ENCODE results near the gene LRRIQ1. TPM values are rescaled to one million over a fixed set of nuclear protein-coding genes. Genes with fewer than 3 reads are reported as not detected.
A peak's percentile ranks its signal among the peaks of the same experiment; 100 is the strongest.

The LRRIQ1 gene
- total RNA-seq, 1 experiment from 2014 or later: 0.34 TPM

- Histone ChIP-seq H3K9me3 (replicated peaks) (no peaks in the 10 kb centered on the region), H3K4me1 (peaks cover 8% of the 10 kb centered on the region; the same call in 1 of the 2 replicates), H3K36me3 (no peaks in the 10 kb centered on the region), H3K27ac (no peak overlapping the region), H3K27me3 (no peaks in the 10 kb centered on the region), H3K4me3 (no peak overlapping the region)
- DNase-seq: no peak
Measured at GRCh38 chr12:85017133-85017532, 19.0 kb upstream of the LRRIQ1 start.

- Histone ChIP-seq H3K4me1 (peaks cover 8% of the 10 kb centered on the region; the same call in 1 of the 2 replicates), H3K9me3 (replicated peaks) (no peaks in the 10 kb centered on the region), H3K4me3 (no peak overlapping the region), H3K27me3 (no peaks in the 10 kb centered on the region), H3K36me3 (no peaks in the 10 kb centered on the region), H3K27ac (no peak overlapping the region)
- no peak for DNase-seq
Measured at GRCh38 chr12:85017618-85018017, 18.5 kb upstream of the LRRIQ1 start.

GRCh38 chr12:85018098-85018497 is 18.1 kb upstream of the LRRIQ1 start:
- Histone ChIP-seq H3K27ac (no peak overlapping the region), H3K9me3 (replicated peaks) (no peaks in the 10 kb centered on the region), H3K27me3 (no peaks in the 10 kb centered on the region), H3K4me3 (no peak overlapping the region), H3K36me3 (no peaks in the 10 kb centered on the region), H3K4me1 (peaks cover 8% of the 10 kb centered on the region; the same call in 1 of the 2 replicates)
- DNase-seq: no peak

DNA sequence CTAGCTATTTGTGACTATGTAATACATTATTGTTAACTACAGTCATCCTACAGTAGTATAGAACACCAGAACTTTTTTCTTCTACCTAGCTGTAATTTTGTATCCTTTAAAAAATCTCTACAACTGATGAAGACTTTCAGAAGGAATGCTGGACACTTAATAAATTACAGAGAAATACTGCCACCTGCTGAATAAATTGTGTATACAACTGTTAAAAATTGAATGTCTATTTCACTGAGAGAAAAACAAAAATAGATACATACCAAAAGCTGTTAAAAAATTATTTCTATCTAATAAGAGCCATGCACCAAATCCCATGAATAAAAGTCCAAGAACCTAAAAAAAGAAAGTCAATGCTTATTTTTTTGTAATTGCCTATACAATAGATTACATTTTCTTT is 6.7 kb upstream of the LRRIQ1 start:
- peak in 1 of 2 experiments; percentile 53 for DNase-seq
- no peaks in the 10 kb centered on the region for H3K36me3 ChIP-seq
- H3K4me1 ChIP-seq: no peaks in the 10 kb centered on the region
- H3K27me3 ChIP-seq: no peaks in the 10 kb centered on the region
- no peak overlapping the region for H3K27ac ChIP-seq
- H3K9me3 ChIP-seq (replicated peaks): no peaks in the 10 kb centered on the region
- no peak overlapping the region for H3K4me3 ChIP-seq

DNA sequence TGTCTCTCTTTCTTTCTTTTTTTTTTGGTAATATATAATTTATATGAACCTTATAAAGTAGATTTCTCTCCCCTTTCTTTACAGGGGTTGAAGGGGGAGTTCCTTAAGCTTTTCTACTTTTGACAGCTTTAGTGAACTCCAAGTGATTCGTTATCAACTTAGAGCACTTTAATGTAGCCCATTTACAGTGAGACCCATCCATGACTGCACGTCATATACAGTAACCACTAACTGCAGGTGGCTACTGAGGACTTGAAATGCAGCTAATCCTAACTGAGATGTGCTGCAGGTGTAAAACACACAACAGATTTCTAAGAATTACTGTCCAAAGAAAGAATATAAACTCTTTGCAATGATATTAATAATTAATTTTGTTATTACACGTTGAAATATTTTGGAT is 582 bp downstream of the LRRIQ1 start:
- DNase-seq: peak in 1 of 2 experiments; percentile 22
- Histone ChIP-seq H3K36me3 (no peaks in the 10 kb centered on the region), H3K27ac (peak overlapping the region; percentile 24; the same call in 1 of the 2 replicates), H3K27me3 (no peaks in the 10 kb centered on the region), H3K4me1 (peaks cover 3% of the 10 kb centered on the region; the same call in 1 of the 2 replicates), H3K4me3 (peak overlapping the region; percentile 56), H3K9me3 (replicated peaks) (no peaks in the 10 kb centered on the region)

GRCh38 chr12:85041395-85041794 is 5.2 kb downstream of the LRRIQ1 start:
- H3K4me1 ChIP-seq: no peaks in the 10 kb centered on the region

DNA sequence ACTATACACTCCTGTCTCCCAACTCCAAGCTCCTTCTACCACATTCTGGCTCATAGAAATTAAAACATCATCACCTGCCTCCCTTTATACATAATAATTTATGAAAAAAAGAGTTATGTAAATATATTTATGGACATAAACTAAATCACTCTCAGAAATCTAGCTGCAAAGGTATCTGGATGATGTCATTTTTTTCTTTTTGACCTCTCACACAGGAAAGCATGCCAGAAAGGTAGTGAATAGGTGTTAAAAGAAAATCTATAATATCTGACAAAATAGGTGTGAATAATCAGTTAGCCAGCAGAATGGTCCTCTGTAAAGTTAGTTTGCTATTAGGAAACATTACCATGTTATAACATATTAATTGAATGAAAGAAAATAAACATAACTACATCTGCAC is 7.7 kb downstream of the LRRIQ1 start:
- no peaks in the 10 kb centered on the region for H3K9me3 ChIP-seq (replicated peaks)
- no peak overlapping the region for H3K4me3 ChIP-seq
- no peaks in the 10 kb centered on the region for H3K36me3 ChIP-seq
- H3K4me1 ChIP-seq: no peaks in the 10 kb centered on the region
- H3K27ac ChIP-seq: no peak overlapping the region
- no peak for DNase-seq
- H3K27me3 ChIP-seq: no peaks in the 10 kb centered on the region

More at GRCh38 chr12:85041395-85041794, 5.2 kb downstream of the LRRIQ1 start:
- Histone ChIP-seq H3K27me3 (no peaks in the 10 kb centered on the region), H3K36me3 (no peaks in the 10 kb centered on the region), H3K4me3 (no peak overlapping the region), H3K27ac (no peak overlapping the region), H3K9me3 (replicated peaks) (no peaks in the 10 kb centered on the region)
- DNase-seq: no peak

DNA sequence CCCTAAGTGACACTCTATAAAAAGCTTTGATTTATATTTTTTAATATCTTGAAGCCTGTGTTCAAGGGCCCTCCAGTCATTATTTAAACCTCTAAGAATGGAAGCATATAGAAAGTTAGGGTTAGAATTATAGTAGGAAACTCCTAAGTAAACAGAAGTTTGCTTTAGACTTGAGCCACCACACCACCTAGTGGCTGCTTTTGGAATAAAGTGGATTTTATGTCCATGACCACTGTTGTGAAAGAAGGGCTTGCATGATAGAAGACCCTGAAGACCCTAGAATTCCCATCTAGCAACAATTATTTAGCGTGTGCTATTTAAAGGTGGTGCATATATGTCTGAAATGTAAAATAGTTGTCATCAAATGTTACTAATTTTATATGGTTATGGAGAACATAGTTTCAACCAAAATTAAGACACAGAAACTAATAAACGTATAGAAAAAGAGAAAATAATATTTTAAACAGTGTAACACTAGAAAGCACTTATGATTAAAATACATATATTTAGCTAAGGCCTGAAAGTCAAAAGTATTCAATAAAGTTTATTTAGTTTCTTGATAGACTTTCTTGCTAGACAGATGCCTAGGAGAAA is 21.3 kb downstream of the LRRIQ1 start:
- peak; percentile 40 to 75 for DNase-seq
- no peaks in the 10 kb centered on the region for H3K36me3 ChIP-seq
- H3K27ac ChIP-seq: no peak overlapping the region
- no peak overlapping the region for H3K4me3 ChIP-seq
- no peaks in the 10 kb centered on the region for H3K9me3 ChIP-seq (replicated peaks)
- no peaks in the 10 kb centered on the region for H3K27me3 ChIP-seq
- no peaks in the 10 kb centered on the region for H3K4me1 ChIP-seq

DNA sequence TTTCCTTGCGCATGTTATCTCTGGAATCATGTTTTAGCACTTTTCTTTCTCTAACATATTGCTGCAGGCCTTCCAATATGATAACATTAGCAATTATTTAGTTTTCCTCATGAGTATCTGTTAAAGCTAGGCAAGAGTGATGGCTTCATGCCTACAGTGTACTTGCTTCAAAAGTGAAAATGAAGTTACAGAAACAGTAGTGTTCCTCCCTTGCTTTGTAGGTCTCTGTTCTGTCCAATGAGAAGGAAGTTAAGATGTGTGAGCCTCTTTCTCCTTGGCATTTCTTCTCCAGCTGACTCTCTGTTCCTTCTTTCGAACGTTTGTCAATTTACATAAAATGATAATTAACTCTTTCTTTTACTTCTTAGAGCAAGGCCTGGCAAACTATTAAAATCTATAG is 22.2 kb downstream of the LRRIQ1 start:
- H3K4me3 ChIP-seq: no peak overlapping the region
- H3K27ac ChIP-seq: no peak overlapping the region
- H3K36me3 ChIP-seq: no peaks in the 10 kb centered on the region
- DNase-seq: no peak
- H3K4me1 ChIP-seq: no peaks in the 10 kb centered on the region
- H3K9me3 ChIP-seq (replicated peaks): no peaks in the 10 kb centered on the region
- no peaks in the 10 kb centered on the region for H3K27me3 ChIP-seq

GRCh38 chr12:85059594-85059993 is 23.4 kb downstream of the LRRIQ1 start:
- Histone ChIP-seq H3K36me3 (no peaks in the 10 kb centered on the region), H3K4me3 (no peak overlapping the region), H3K27ac (no peak overlapping the region), H3K27me3 (no peaks in the 10 kb centered on the region), H3K4me1 (no peaks in the 10 kb centered on the region), H3K9me3 (replicated peaks) (no peaks in the 10 kb centered on the region)
- DNase-seq: no peak

GRCh38 chr12:85060916-85061315 is 24.8 kb downstream of the LRRIQ1 start:
- Histone ChIP-seq H3K27me3 (no peaks in the 10 kb centered on the region), H3K4me1 (no peaks in the 10 kb centered on the region), H3K36me3 (no peaks in the 10 kb centered on the region), H3K4me3 (no peak overlapping the region), H3K27ac (no peak overlapping the region), H3K9me3 (replicated peaks) (no peaks in the 10 kb centered on the region)
- no peak for DNase-seq

GRCh38 chr12:85065837-85066482 is 29.8 kb downstream of the LRRIQ1 start:
- Histone ChIP-seq H3K9me3 (replicated peaks) (no peaks in the 10 kb centered on the region), H3K4me1 (no peaks in the 10 kb centered on the region), H3K4me3 (no peak overlapping the region), H3K27me3 (no peaks in the 10 kb centered on the region), H3K36me3 (no peaks in the 10 kb centered on the region), H3K27ac (no peak overlapping the region)
- DNase-seq: no peak

GRCh38 chr12:85072826-85073225 is 36.7 kb downstream of the LRRIQ1 start:
- H3K4me3 ChIP-seq: no peak overlapping the region

DNA sequence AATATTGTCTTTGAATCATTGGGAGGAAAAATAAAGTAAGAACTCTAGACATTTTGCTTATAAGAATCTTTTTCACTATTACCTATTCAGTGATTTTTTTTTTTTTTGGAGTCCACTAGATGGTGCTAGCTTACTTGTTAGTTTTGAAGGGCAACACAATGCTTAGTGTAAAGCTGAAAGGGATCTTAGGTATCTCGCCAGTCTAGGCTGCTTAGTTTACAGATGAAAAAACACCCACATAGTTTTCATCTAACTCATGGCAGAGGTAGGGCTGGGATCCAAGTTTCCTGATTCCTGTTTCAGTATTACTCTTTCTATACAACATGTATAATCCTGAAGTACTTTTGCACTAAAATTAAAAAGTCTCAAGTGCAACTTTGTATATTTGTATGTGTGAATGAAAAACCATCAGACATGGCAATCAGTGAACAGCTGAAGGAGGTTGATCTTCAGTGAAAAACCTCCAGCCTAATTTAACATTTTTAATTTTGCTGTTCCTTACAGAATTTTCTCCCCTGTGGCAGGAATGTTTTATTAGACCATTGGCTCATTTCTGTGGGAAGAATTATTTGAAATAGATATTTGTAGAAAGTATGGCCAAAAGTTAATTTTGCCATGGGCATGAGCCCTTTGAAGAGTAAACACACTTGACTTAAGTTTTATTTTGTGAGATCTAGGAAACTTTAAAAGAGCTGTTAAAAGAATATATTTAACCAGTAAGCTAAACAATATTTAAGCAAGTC is 40.7 kb downstream of the LRRIQ1 start:
- H3K4me1 ChIP-seq: peaks cover 17% of the 10 kb centered on the region
- H3K4me3 ChIP-seq: no peak overlapping the region
- H3K27ac ChIP-seq: peak overlapping the region; percentile 28; the same call in 1 of the 2 replicates
- H3K36me3 ChIP-seq: no peaks in the 10 kb centered on the region
- peak; percentile 44 to 82 for DNase-seq
- no peaks in the 10 kb centered on the region for H3K27me3 ChIP-seq
- H3K9me3 ChIP-seq (replicated peaks): no peaks in the 10 kb centered on the region

More at GRCh38 chr12:85072826-85073225, 36.7 kb downstream of the LRRIQ1 start:
- Histone ChIP-seq H3K27ac (no peak overlapping the region), H3K27me3 (no peaks in the 10 kb centered on the region), H3K4me1 (peaks cover 17% of the 10 kb centered on the region), H3K36me3 (no peaks in the 10 kb centered on the region), H3K9me3 (replicated peaks) (no peaks in the 10 kb centered on the region)
- no peak for DNase-seq

- Histone ChIP-seq H3K27ac (no peak overlapping the region), H3K4me3 (no peak overlapping the region), H3K36me3 (no peaks in the 10 kb centered on the region), H3K9me3 (replicated peaks) (peaks cover 3% of the 10 kb centered on the region; the same call in 1 of the 2 replicates), H3K4me1 (no peaks in the 10 kb centered on the region), H3K27me3 (no peaks in the 10 kb centered on the region)
- DNase-seq: no peak
Measured at GRCh38 chr12:85085066-85085465, 48.9 kb downstream of the LRRIQ1 start.

Data from SJCRH30 (cell line).